ENCODE data around the gene ABHD6.
"Not testable (repeated sequence)": the region's sequence is repeated elsewhere in the genome, so short reads cannot be mapped to it uniquely, and the experiment has no call there.

The ABHD6 gene

GRCh38 chr3:58209933-58210332 is 27.7 kb upstream of the ABHD6 start:
- no peak for DNase-seq (ENCODE audit: low read depth)

- DNase-seq (ENCODE audit: low read depth) = no peak
Measured at GRCh38 chr3:58210761-58211460, 26.7 kb upstream of the ABHD6 start, which contains the start of gene DNASE1L3. DNASE1L3 (minus strand) TSS chr3:58210972; CDS start chr3:58210906, 66 bp downstream.

- DNase-seq (ENCODE audit: low read depth) = peak; percentile 55
Measured at GRCh38 chr3:58214484-58215316, 22.9 kb upstream of the ABHD6 start.

GRCh38 chr3:58215317-58216025 is 22.1 kb upstream of the ABHD6 start:
- DNase-seq (ENCODE audit: low read depth) = no peak

- peak; percentile 18 for DNase-seq (ENCODE audit: low read depth)
Measured at GRCh38 chr3:58216496-58217195, 20.9 kb upstream of the ABHD6 start.

GRCh38 chr3:58217209-58217811 is 20.3 kb upstream of the ABHD6 start:
- peak; percentile 82 for DNase-seq (ENCODE audit: low read depth)

GRCh38 chr3:58218904-58219303 is 18.7 kb upstream of the ABHD6 start:
- no peak for DNase-seq (ENCODE audit: low read depth)

GRCh38 chr3:58222161-58222724 is 15.3 kb upstream of the ABHD6 start:
- peak; percentile 67 for DNase-seq (ENCODE audit: low read depth)

GRCh38 chr3:58223855-58224254 is 13.7 kb upstream of the ABHD6 start:
- no peak for DNase-seq (ENCODE audit: low read depth)

GRCh38 chr3:58227933-58228332 is 9.7 kb upstream of the ABHD6 start:
- DNase-seq (ENCODE audit: low read depth) = not testable (repeated sequence)

- no peak for DNase-seq (ENCODE audit: low read depth)
Measured at GRCh38 chr3:58230876-58231552, 6.6 kb upstream of the ABHD6 start.

GRCh38 chr3:58231666-58232065 is 5.9 kb upstream of the ABHD6 start:
- no peak for DNase-seq (ENCODE audit: low read depth)

GRCh38 chr3:58234516-58234931 is 3.1 kb upstream of the ABHD6 start:
- DNase-seq (ENCODE audit: low read depth) = peak; percentile 49

GRCh38 chr3:58235970-58236369 is 1.6 kb upstream of the ABHD6 start:
- DNase-seq (ENCODE audit: low read depth) = no peak

GRCh38 chr3:58236527-58237237 is 910 bp upstream of the ABHD6 start:
- no peak for DNase-seq (ENCODE audit: low read depth)

- DNase-seq (ENCODE audit: low read depth) = peak; percentile 59
Measured at GRCh38 chr3:58237941-58238681, 519 bp downstream of the ABHD6 start.

- no peak for DNase-seq (ENCODE audit: low read depth)
Measured at GRCh38 chr3:58238830-58239229, 1.2 kb downstream of the ABHD6 start.

GRCh38 chr3:58241306-58242044 is 3.9 kb downstream of the ABHD6 start:
- DNase-seq (ENCODE audit: low read depth) = peak; percentile 32

All from ELR (cell line).